K562 (cell line): ENCODE measurements around the gene GARIN5B. TPM values are rescaled to one million over a fixed set of nuclear protein-coding genes. Genes with fewer than 3 reads are reported as not detected.

Source experiments
- ATAC-seq: fragments of 200-7000 bp; cut with Tn5 transposase; 3 replicates; pipeline ENCODE4 v1.9.1; 2020; ENCODE audit warnings: moderate library complexity
- BruUV-seq: library from RNA; stranded (reverse); fragments of 400-500 nt; replicated peaks from 2 replicates; lab custom pipeline; 2021; lab: Mats Ljungman, UMichigan
- CTCF ChIA-PET: fragments of 300-600 bp; formaldehyde crosslinking; extraction: SDS; loops from one replicate; lab custom pipeline; 2021; ENCODE audit warnings: low intra/inter-chr PET ratio; lab: Yijun Ruan, JAX
- POLR2A ChIA-PET: fragments of 300-600, 350-650 bp; sonication (Branson Sonifier 250); formaldehyde crosslinking; extraction: SDS; loops from one replicate; lab custom pipeline; 2021; ENCODE audit warnings: antibody characterized with exemption, inconsistent platforms; lab: Yijun Ruan, JAX
- DNase-seq, 4 experiments: peaks; one replicate each; pipeline versions ENCODE4 v3.0.0 to v3.0.0-alpha.2; 2011 to 2018; ENCODE audit warnings: low spot score in 3 of 4, mixed read lengths in 3 of 4; ENCODE audit errors: extremely low read depth in 1 of 4
- FAIRE-seq: peaks from 2 replicates; lab custom pipeline; 2011; peaks lifted over from hg19 to GRCh38; lab: Jason Lieb, UNC
- H2AFZ ChIP-seq: 2 replicates; pipeline ENCODE4 v1.6.0; 2011; ENCODE audit warnings: low read depth, low read length, control low read depth, inconsistent platforms
- H3K27ac ChIP-seq: fragments of 200-600 bp; 3 replicates; pipeline ENCODE4 v1.8.0; 2011; ENCODE audit warnings: low read depth, mild to moderate bottlenecking, control low read depth, inconsistent platforms, low read length, moderate library complexity, mixed read lengths; ENCODE audit errors: extremely low read depth
- H3K27me3 ChIP-seq, 2 experiments: fragments of 300-600 bp in 1 of 2; 2 replicates in 1 of 2; 3 replicates in 1 of 2; pipeline versions ENCODE4 v1.6.0 to v1.8.0; 2011; ENCODE audit warnings: inconsistent platforms in 2 of 2, low read length in 2 of 2, mild to moderate bottlenecking in 1 of 2, mixed read lengths in 1 of 2, moderate library complexity in 1 of 2; ENCODE audit not compliant: control insufficient read depth in 2 of 2, insufficient read depth in 2 of 2
- H3K36me3 ChIP-seq: fragments of 300-600 bp; 3 replicates; pipeline ENCODE4 v1.8.0; 2011; ENCODE audit warnings: mild to moderate bottlenecking, low read length, inconsistent platforms; ENCODE audit not compliant: control insufficient read depth, insufficient read depth
- H3K4me1 ChIP-seq, 2 experiments: fragments of 200-600 bp in 1 of 2; replicated peaks in 1 of 2; 2 replicates in 1 of 2; 3 replicates in 1 of 2; pipeline versions ENCODE4 v1.5.1 to v1.8.0; 2011; ENCODE audit warnings: inconsistent platforms in 2 of 2, low read length in 2 of 2, mild to moderate bottlenecking in 1 of 2, mixed read lengths in 1 of 2, moderate library complexity in 1 of 2; ENCODE audit not compliant: control insufficient read depth in 2 of 2, insufficient read depth in 2 of 2
- H3K4me2 ChIP-seq: 2 replicates; pipeline ENCODE4 v1.6.1; 2011; ENCODE audit warnings: low read length, control low read depth, inconsistent platforms, mixed read lengths; ENCODE audit not compliant: insufficient read depth
- H3K4me3 ChIP-seq: fragments of 200-600 bp; sonication (generic), shearing (Covaris generic); 2 replicates; pipeline ENCODE4 v1.5.1; 2016; ENCODE audit warnings: control low read depth, inconsistent platforms
- H3K79me2 ChIP-seq: fragments of 200-600 bp; 3 replicates; pipeline ENCODE4 v1.8.0; 2011; ENCODE audit warnings: low read length, inconsistent platforms; ENCODE audit not compliant: control insufficient read depth, insufficient read depth
- H3K9ac ChIP-seq, 2 experiments: 2 replicates each; pipeline versions ENCODE4 v1.6.0 to v1.6.1; 2011; ENCODE audit warnings: low read depth in 2 of 2, low read length in 2 of 2, control low read depth in 1 of 2, inconsistent platforms in 1 of 2, mild to moderate bottlenecking in 1 of 2, mixed read lengths in 1 of 2; ENCODE audit not compliant: insufficient read depth in 1 of 2
- H3K9me1 ChIP-seq: one replicate; pipeline ENCODE4 v1.6.0; 2011; ENCODE audit warnings: inconsistent platforms, mild to moderate bottlenecking, low read length, moderate library complexity; ENCODE audit not compliant: control insufficient read depth, insufficient read depth
- H3K9me3 ChIP-seq: replicated peaks from 2 replicates; pipeline ENCODE4 v1.5.1; 2011; ENCODE audit warnings: low read depth, low read length, inconsistent platforms; ENCODE audit not compliant: control insufficient read depth, insufficient read depth
- H4K20me1 ChIP-seq: replicated peaks from 2 replicates; pipeline ENCODE4 v1.6.1; 2011; ENCODE audit warnings: low read length, inconsistent platforms, mixed read lengths; ENCODE audit not compliant: control insufficient read depth, insufficient read depth
- ERF ChIP-seq: fragments of 450-650 bp; formaldehyde crosslinking; IDR thresholded peaks from 2 replicates; pipeline ENCODE4 v1.4.0; 2020; ENCODE audit warnings: mild to moderate bottlenecking, mixed read lengths
- GTF2E2 ChIP-seq: fragments of 200-800 bp; sonication (Bioruptor generic); IDR thresholded peaks from 2 replicates; pipeline ENCODE4 v1.6.1; 2016; ENCODE audit warnings: missing genetic modification characterization, missing compliant biosample characterization
- HNRNPLL ChIP-seq: fragments of 200-400 bp; formaldehyde crosslinking; IDR thresholded peaks from 2 replicates; pipeline ENCODE4 v1.6.1; 2017; ENCODE audit warnings: low read length, low read depth, mild to moderate bottlenecking; ENCODE audit not compliant: poor library complexity, severe bottlenecking
- KDM2B ChIP-seq: fragments of 250-450 bp; sonication (Bioruptor Pico); IDR thresholded peaks from 2 replicates; pipeline ENCODE4 v1.8.0; 2021; ENCODE audit warnings: mild to moderate bottlenecking, moderate library complexity
- NR2C2 ChIP-seq, 2 experiments: fragments of 200-800 bp in 1 of 2; sonication (Bioruptor generic) in 1 of 2; sonication (generic) in 1 of 2; formaldehyde crosslinking in 1 of 2; IDR thresholded peaks; 2 replicates each; pipeline versions ENCODE4 v1.6.1 to v1.8.0; 2016 to 2022; ENCODE audit warnings: mild to moderate bottlenecking in 1 of 2, missing compliant biosample characterization in 1 of 2, missing genetic modification characterization in 1 of 2, missing genetic modification reagents in 1 of 2
- POLR2B ChIP-seq: fragments of 450-650 bp; IDR thresholded peaks from 2 replicates; pipeline ENCODE4 v1.6.1; 2018; ENCODE audit warnings: low read depth; ENCODE audit not compliant: partially characterized antibody
- RBM17 ChIP-seq: fragments of 200-400 bp; formaldehyde crosslinking; IDR thresholded peaks from 2 replicates; pipeline ENCODE4 v1.6.1; 2017; ENCODE audit warnings: low read depth, mild to moderate bottlenecking, low read length, borderline replicate concordance
- SAP30 ChIP-seq: fragments of 200-600 bp; sonication (generic); IDR thresholded peaks from 2 replicates; pipeline ENCODE4 v1.6.1; 2012; ENCODE audit warnings: borderline replicate concordance, low read depth, mild to moderate bottlenecking, moderate library complexity, low read length, control low read depth, inconsistent platforms; ENCODE audit not compliant: insufficient read depth, poor library complexity, severe bottlenecking
- SRSF1 ChIP-seq: fragments of 200-400 bp; formaldehyde crosslinking; IDR thresholded peaks from 2 replicates; pipeline ENCODE4 v1.6.1; 2017; ENCODE audit warnings: mild to moderate bottlenecking, low read depth, low read length, moderate library complexity
- TAF9B ChIP-seq: fragments of 450-650 bp; IDR thresholded peaks from 2 replicates; pipeline ENCODE4 v1.6.1; 2018; ENCODE audit warnings: mild to moderate bottlenecking; ENCODE audit not compliant: partially characterized antibody
- ZNF347 ChIP-seq: fragments of 450-650 bp; formaldehyde crosslinking; IDR thresholded peaks from 2 replicates; pipeline ENCODE4 v1.4.0; 2020; ENCODE audit warnings: low read depth, mild to moderate bottlenecking, moderate library complexity
- ZNF589 ChIP-seq: fragments of 200-800 bp; sonication (Bioruptor generic); IDR thresholded peaks from 2 replicates; pipeline ENCODE4 v1.6.1; 2016; ENCODE audit warnings: low read depth, missing genetic modification characterization, missing compliant biosample characterization
- ZNF707 ChIP-seq: fragments of 250-450 bp; sonication (Bioruptor Pico); conservative IDR thresholded peaks from 2 replicates; pipeline ENCODE4 v1.8.0; 2022; ENCODE audit warnings: inconsistent platforms, mild to moderate bottlenecking, moderate library complexity
- WGBS: fragments of 100-300 bp; shearing (Covaris generic); methylation state at CpG from one replicate; pipeline ENCODE4 v1.1.6; 2016; ENCODE audit warnings: low coverage, mixed read lengths; ENCODE audit not compliant: insufficient coverage; ENCODE audit errors: missing lambda C conversion rate; 5-methylcytosine and 5-hydroxymethylcytosine counted together
- in situ Hi-C: fragments of 300-500 bp; cut with MboI; formaldehyde crosslinking; loops from 4 replicates; pipeline ENCODE4 v1.15.0; 2018; ENCODE audit warnings: inconsistent platforms, mixed read lengths
- intact Hi-C: fragments of 100-400 bp; cut with micrococcal nuclease; formaldehyde crosslinking; loops from 2 replicates; pipeline ENCODE4 v1.14.2; 2022
- polyA plus RNA-seq, 8 experiments: library from polyadenylated mRNA; depleted of rRNA in 4 of 8; stranded (reverse) in 5 of 8; unstranded in 3 of 8; fragments of >200 nt; fragmentation: Nextera tagmentation in 2 of 8; fragmentation: Illumina TruSeq in 1 of 8; extraction: Ambion mirVana in 2 of 8; extraction: Trizol in 1 of 8; gene quantifications; 2 replicates each; pipeline versions ENCODE4 v1.2.1 to v1.2.3, GENCODE V29; 2011 to 2014; ENCODE audit warnings: inconsistent platforms in 1 of 8, missing spikeins in 1 of 8
- total RNA-seq, 7 experiments: library from RNA; depleted of rRNA in 6 of 7; stranded (reverse); fragments of >200 nt in 6 of 7; fragmentation: Illumina TruSeq in 2 of 7; extraction: Trizol in 2 of 7; gene quantifications; 2 replicates each; pipeline versions ENCODE4 v1.2.1 to v1.2.3, GENCODE V29; 2011 to 2021; ENCODE audit warnings: low replicate concordance in 1 of 7
- TF ChIP-seq, protein P1 (sequence below): sonication (generic); formaldehyde crosslinking; IDR thresholded peaks from 2 replicates; pipeline ENCODE4 v1.8.1; 2023; ENCODE audit warnings: mild to moderate bottlenecking, missing genetic modification reagents

Gene GARIN5B
- total and polyA plus RNA-seq, 9 of the 15 experiments (the other 6 are each of a cell fraction or from before 2014, with no cell fraction given), result not detected

DNA sequence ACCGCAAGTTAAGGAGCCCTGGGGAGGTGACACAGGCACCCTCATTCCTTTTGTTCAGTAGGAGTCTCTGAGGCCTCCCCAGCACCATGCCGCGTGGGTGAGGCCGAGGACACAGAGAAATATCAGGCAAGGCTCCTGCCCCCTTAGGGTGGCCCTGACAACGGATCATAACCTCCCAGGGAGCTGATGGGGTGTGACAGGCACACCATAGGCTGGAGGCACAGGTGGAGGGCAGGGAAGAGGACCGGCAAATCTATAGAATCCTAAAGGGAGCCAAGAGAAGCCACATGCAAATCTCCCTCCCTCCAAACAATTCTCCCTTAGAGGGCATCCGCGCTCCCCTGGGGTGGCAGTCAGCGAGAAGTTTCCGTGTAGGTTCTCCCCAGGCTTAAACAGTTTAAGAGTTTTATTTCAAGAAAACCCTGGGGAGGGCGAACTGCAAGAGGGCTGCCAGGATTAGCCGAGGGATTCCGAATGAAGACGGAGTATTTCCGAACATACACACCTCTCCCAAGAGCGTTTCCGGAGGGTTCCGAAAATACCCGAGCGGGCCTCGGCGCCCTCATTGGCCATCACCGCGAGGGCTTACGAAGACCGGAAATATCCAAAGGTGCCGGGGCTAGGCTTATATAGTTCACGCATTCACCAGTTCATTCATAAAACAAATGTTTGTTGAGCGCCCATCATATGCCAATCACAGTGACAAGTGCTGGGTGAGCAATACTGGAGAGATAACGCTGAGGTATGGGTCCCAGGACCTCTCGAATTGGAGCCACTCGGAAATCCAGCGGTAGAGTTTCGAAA lies 22.1 kb upstream of the GARIN5B start:
- BruUV-seq, result TSS peak; percentile 68
- WGBS, result 2% methylated on average over 33 of the region's 34 CpGs
- peaks cover 42% of the 10 kb centered on the region for H3K36me3 ChIP-seq
- intact Hi-C loops (loop anchor here (2.0 to 5.0 kb wide), 3 partner anchors 67 to 168 kb away; no protein-coding TSS in a partner anchor), in situ Hi-C loops (no loop called here)
- H2AFZ ChIP-seq, result peak overlapping the region; percentile 99
- peaks cover 41% of the 10 kb centered on the region for H4K20me1 ChIP-seq
- FAIRE-seq (no peak), ATAC-seq (peak; percentile 87), DNase-seq (peak; percentile 77 to 96 (median 85))
- peak overlapping the region; percentile 97 for H3K27ac ChIP-seq
- peaks cover 73% of the 10 kb centered on the region for H3K79me2 ChIP-seq
- peak overlapping the region; percentile 94 to 97 for H3K9ac ChIP-seq
- no peaks in the 10 kb centered on the region; the same call in 1 of the 2 replicates for H3K9me3 ChIP-seq
- peaks cover 16% of the 10 kb centered on the region for H3K9me1 ChIP-seq
- H3K27me3 ChIP-seq, result no peaks in the 10 kb centered on the region
- H3K4me3 ChIP-seq, result peak overlapping the region; percentile 77
- POLR2A ChIA-PET, result interaction anchor here (0.6 to 12.9 kb wide), 15 partner anchors 12 to 250 kb away, joined by 3 to 195 read pairs (median 3); partner anchors contain the start of genes HSPBP1, KMT5C and UBE2S
- H3K4me1 ChIP-seq, result peaks cover 47 to 61% of the 10 kb centered on the region in 2 experiments
- CTCF ChIA-PET, result no interaction called here
- peak overlapping the region; percentile 94 for H3K4me2 ChIP-seq
- 0 out of 2 replicates have a peak, but pooled peaks have one; percentile 12 for TF ChIP-seq ERF (CRISPR knock-in tag)
- peak; percentile 21 for TF ChIP-seq HNRNPLL
- no peak for TF ChIP-seq SAP30
- TF ChIP-seq GTF2E2 (tag), result no peak
- no peak for TF ChIP-seq SRSF1
- no peak for TF ChIP-seq ZNF707
- 0 out of 2 replicates have a peak, but pooled peaks have one; percentile 1 for TF ChIP-seq NR2C2 (CRISPR knock-in tag; IDR thresholded peaks at IDR 0.05)
- TF ChIP-seq NR2C2 (tag; IDR thresholded peaks at IDR 0.05), result no peak
- no peak for TF ChIP-seq ZNF347 (CRISPR knock-in tag)
- no peak for TF ChIP-seq ZNF589 (CRISPR knock-in tag)
- no peak for TF ChIP-seq POLR2B
- TF ChIP-seq TAF9B, result no peak
- TF ChIP-seq, protein P1, sequence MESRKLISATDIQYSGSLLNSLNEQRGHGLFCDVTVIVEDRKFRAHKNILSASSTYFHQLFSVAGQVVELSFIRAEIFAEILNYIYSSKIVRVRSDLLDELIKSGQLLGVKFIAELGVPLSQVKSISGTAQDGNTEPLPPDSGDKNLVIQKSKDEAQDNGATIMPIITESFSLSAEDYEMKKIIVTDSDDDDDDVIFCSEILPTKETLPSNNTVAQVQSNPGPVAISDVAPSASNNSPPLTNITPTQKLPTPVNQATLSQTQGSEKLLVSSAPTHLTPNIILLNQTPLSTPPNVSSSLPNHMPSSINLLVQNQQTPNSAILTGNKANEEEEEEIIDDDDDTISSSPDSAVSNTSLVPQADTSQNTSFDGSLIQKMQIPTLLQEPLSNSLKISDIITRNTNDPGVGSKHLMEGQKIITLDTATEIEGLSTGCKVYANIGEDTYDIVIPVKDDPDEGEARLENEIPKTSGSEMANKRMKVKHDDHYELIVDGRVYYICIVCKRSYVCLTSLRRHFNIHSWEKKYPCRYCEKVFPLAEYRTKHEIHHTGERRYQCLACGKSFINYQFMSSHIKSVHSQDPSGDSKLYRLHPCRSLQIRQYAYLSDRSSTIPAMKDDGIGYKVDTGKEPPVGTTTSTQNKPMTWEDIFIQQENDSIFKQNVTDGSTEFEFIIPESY (CRISPR knock-in tag), result no peak
- TF ChIP-seq KDM2B (CRISPR knock-in tag), result no peak
- no peak for TF ChIP-seq RBM17
